H1 (cell line): ENCODE data around the gene PDE6B.
A peak's percentile ranks its signal among the peaks of the same experiment; 100 is the strongest.

ENCODE experiments used
- CTCF ChIP-seq, 3 experiments: IDR thresholded peaks; 1 replicate in 2 of 3; 2 replicates in 1 of 3; pipeline versions ENCODE4 v1.5.1 to v1.6.1; 2011; ENCODE audit warnings: low read length in 3 of 3, mild to moderate bottlenecking in 3 of 3, inconsistent platforms in 2 of 3, low read depth in 1 of 3, moderate library complexity in 1 of 3; ENCODE audit not compliant: insufficient read depth in 1 of 3; ENCODE audit errors: control extremely low read depth in 1 of 3
- E2F6 ChIP-seq: IDR thresholded peaks from 2 replicates; pipeline ENCODE4 v1.6.1; 2012; ENCODE audit warnings: inconsistent platforms
- JUN ChIP-seq: IDR thresholded peaks from 2 replicates; pipeline ENCODE4 v1.6.1; 2011; ENCODE audit warnings: low read depth, mild to moderate bottlenecking, improper control_type of control experiment, low read length
- NRF1 ChIP-seq: IDR thresholded peaks from 2 replicates; pipeline ENCODE4 v1.6.1; 2011; ENCODE audit warnings: mild to moderate bottlenecking, low read depth, low read length, improper control_type of control experiment
- POLR2A ChIP-seq, 2 experiments: IDR thresholded peaks; 1 replicate in 1 of 2; 2 replicates in 1 of 2; pipeline ENCODE4 v1.6.1; 2011; ENCODE audit warnings: low read depth in 2 of 2, low read length in 2 of 2, mild to moderate bottlenecking in 2 of 2; ENCODE audit errors: control extremely low read depth in 1 of 2
- POLR2AphosphoS5 ChIP-seq: IDR thresholded peaks from 2 replicates; pipeline ENCODE4 v1.6.1; 2011; ENCODE audit warnings: low read depth, low read length
- RAD21 ChIP-seq, 2 experiments: IDR thresholded peaks in 1 of 2; conservative IDR thresholded peaks in 1 of 2; 2 replicates each; pipeline ENCODE4 v1.6.1; 2011; ENCODE audit warnings: low read depth in 2 of 2, low read length in 2 of 2, improper control_type of control experiment in 1 of 2, inconsistent platforms in 1 of 2, mild to moderate bottlenecking in 1 of 2, moderate library complexity in 1 of 2
- RXRA ChIP-seq: IDR thresholded peaks from 2 replicates; pipeline ENCODE4 v1.6.1; 2011; ENCODE audit warnings: low read depth, mild to moderate bottlenecking, low read length, moderate library complexity; ENCODE audit not compliant: insufficient read depth
- TAF1 ChIP-seq: IDR thresholded peaks from 2 replicates; pipeline ENCODE4 v1.6.1; 2011; ENCODE audit warnings: mild to moderate bottlenecking, low read depth, low read length
- TBP ChIP-seq: IDR thresholded peaks from 2 replicates; pipeline ENCODE4 v1.6.1; 2011; ENCODE audit warnings: low read depth, low read length, improper control_type of control experiment
- ZNF274 ChIP-seq: IDR thresholded peaks from 2 replicates; pipeline ENCODE4 v1.7.0; 2012; ENCODE audit warnings: low read length, borderline replicate concordance; ENCODE audit errors: extremely low read depth

GRCh38 chr4:657338-657833 is 32.0 kb downstream of the PDE6B start:
- TF ChIP-seq RAD21 (IDR thresholded peaks at IDR 0.05 in 1 of 2, conservative IDR thresholded peaks at IDR 0.05 in 1 of 2; ENCODE audit: low read depth in 2 of 2, low read length in 2 of 2): no peak
- no peak for TF ChIP-seq POLR2AphosphoS5
- no peak for TF ChIP-seq CTCF (IDR thresholded peaks at IDR 0.05; ENCODE audit: control extremely low read depth in 1 of 3, insufficient read depth in 1 of 3, low read depth in 1 of 3, low read length in 3 of 3)
- no peak for TF ChIP-seq JUN
- TF ChIP-seq TAF1: no peak
- no peak for TF ChIP-seq NRF1
- peak; percentile 98 for TF ChIP-seq RXRA
- no peak for TF ChIP-seq ZNF274
- TF ChIP-seq POLR2A (IDR thresholded peaks at IDR 0.05; ENCODE audit: control extremely low read depth in 1 of 2, low read depth in 2 of 2, low read length in 2 of 2): no peak
- TF ChIP-seq TBP: no peak
- no peak for TF ChIP-seq E2F6
